GM04504 (cell line): ENCODE results near the gene SULF2.

ENCODE experiments used
- DNase-seq: peaks from one replicate; pipeline ENCODE4 v3.0.0-alpha.2; 2012; ENCODE audit warnings: low read depth

SULF2 gene

GRCh38 chr20:47783828-47784598, 1.3 kb downstream of the SULF2 start:
- no peak for DNase-seq

GRCh38 chr20:47782920-47783552, 2.2 kb downstream of the SULF2 start:
- DNase-seq: no peak

- DNase-seq: no peak
Observed at GRCh38 chr20:47782076-47782475, 3.2 kb downstream of the SULF2 start.

GRCh38 chr20:47781632-47782031, 3.6 kb downstream of the SULF2 start:
- DNase-seq: no peak

- DNase-seq: no peak
Observed at GRCh38 chr20:47780720-47781389, 4.4 kb downstream of the SULF2 start.

- peak; percentile 30 for DNase-seq
Observed at GRCh38 chr20:47778398-47779354, 6.6 kb downstream of the SULF2 start.

- no peak for DNase-seq
Observed at GRCh38 chr20:47777220-47777619, 8.1 kb downstream of the SULF2 start.

GRCh38 chr20:47776639-47777038, 8.6 kb downstream of the SULF2 start:
- DNase-seq: no peak

GRCh38 chr20:47775841-47776240, 9.4 kb downstream of the SULF2 start:
- DNase-seq: no peak

GRCh38 chr20:47775039-47775438, 10.2 kb downstream of the SULF2 start:
- DNase-seq: no peak

- DNase-seq: no peak
Observed at GRCh38 chr20:47774131-47774777, 11.0 kb downstream of the SULF2 start.

GRCh38 chr20:47773371-47773786, 11.9 kb downstream of the SULF2 start:
- no peak for DNase-seq

- no peak for DNase-seq
Observed at GRCh38 chr20:47770935-47771334, 14.3 kb downstream of the SULF2 start.

- DNase-seq: no peak
Observed at GRCh38 chr20:47768016-47768824, 17.1 kb downstream of the SULF2 start.

GRCh38 chr20:47765691-47766594, 19.3 kb downstream of the SULF2 start:
- no peak for DNase-seq

- no peak for DNase-seq
Observed at GRCh38 chr20:47765271-47765670, 20.0 kb downstream of the SULF2 start.

- no peak for DNase-seq
Observed at GRCh38 chr20:47764154-47764733, 21.0 kb downstream of the SULF2 start.

- no peak for DNase-seq
Observed at GRCh38 chr20:47762699-47763268, 22.5 kb downstream of the SULF2 start.
